ENCODE results near the gene MID1.

DNA sequence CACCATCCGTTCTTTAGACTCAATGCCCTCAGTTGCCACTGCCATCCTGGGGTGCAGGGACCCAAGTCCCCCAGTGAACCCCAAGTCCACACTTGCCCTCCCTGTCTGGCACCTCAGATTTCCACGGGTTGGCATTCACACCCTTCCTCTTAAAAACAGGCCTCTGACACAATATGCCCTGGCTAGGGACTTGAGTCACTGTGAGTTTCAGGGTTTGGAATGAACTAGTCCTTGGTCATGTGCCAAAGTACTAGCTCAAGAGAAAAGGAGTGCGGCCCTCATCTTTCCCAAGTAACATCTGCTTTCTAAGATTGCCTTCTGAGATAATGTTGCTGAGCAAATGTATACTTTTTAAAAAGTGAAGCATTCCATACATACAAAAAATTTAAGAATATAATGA is 134.0 kb downstream of the MID1 start:
- TF ChIP-seq, protein P1, sequence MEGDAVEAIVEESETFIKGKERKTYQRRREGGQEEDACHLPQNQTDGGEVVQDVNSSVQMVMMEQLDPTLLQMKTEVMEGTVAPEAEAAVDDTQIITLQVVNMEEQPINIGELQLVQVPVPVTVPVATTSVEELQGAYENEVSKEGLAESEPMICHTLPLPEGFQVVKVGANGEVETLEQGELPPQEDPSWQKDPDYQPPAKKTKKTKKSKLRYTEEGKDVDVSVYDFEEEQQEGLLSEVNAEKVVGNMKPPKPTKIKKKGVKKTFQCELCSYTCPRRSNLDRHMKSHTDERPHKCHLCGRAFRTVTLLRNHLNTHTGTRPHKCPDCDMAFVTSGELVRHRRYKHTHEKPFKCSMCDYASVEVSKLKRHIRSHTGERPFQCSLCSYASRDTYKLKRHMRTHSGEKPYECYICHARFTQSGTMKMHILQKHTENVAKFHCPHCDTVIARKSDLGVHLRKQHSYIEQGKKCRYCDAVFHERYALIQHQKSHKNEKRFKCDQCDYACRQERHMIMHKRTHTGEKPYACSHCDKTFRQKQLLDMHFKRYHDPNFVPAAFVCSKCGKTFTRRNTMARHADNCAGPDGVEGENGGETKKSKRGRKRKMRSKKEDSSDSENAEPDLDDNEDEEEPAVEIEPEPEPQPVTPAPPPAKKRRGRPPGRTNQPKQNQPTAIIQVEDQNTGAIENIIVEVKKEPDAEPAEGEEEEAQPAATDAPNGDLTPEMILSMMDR (IDR thresholded peaks at IDR 0.05): no peak
- no peak for TF ChIP-seq POLR2A (IDR thresholded peaks at IDR 0.05)

All from Peyer's patch (tissue), 4 donors.